CD4-positive, alpha-beta T cell (primary cell): ENCODE results near the gene NDUFS5. TPM values are rescaled to one million over a fixed set of nuclear protein-coding genes. Genes with fewer than 3 reads are reported as not detected.

Source experiments
- ATAC-seq: fragments of 200-7000 bp; cut with Tn5 transposase; one replicate; pipeline ENCODE4 v1.10.0; 2022; ENCODE audit warnings: mild to moderate bottlenecking; ENCODE audit not compliant: poor library complexity
- CTCF ChIA-PET: fragments of 350-600 bp; sonication (Branson Sonifier 250); formaldehyde crosslinking; loops from one replicate; lab custom pipeline; 2021; ENCODE audit warnings: antibody characterized with exemption, inconsistent platforms; lab: Charles Lee
- POLR2A ChIA-PET: fragments of 350-600 bp; sonication (Branson Sonifier 250); formaldehyde crosslinking; loops from one replicate; lab custom pipeline; 2021; ENCODE audit warnings: antibody characterized with exemption, inconsistent platforms; lab: Charles Lee
- DNase-seq, 14 experiments: peaks; one replicate each; pipeline ENCODE4 v3.0.0-alpha.2; 2013 to 2020; ENCODE audit warnings: mixed read lengths in 2 of 14
- H3K27ac ChIP-seq, 2 donors: one replicate each; pipeline versions ENCODE4 v1.5.1 to v1.7.0; 2013; ENCODE audit warnings: low read length in 2 of 2, low read depth in 1 of 2, mild to moderate bottlenecking in 1 of 2
- H3K27me3 ChIP-seq, 2 experiments: 1 replicate in 1 of 2; 2 replicates in 1 of 2; pipeline versions ENCODE4 v1.6.1 to v1.7.0; 2013; ENCODE audit warnings: low read length in 2 of 2, control low read depth in 1 of 2, mild to moderate bottlenecking in 1 of 2, moderate library complexity in 1 of 2; ENCODE audit not compliant: insufficient read depth in 2 of 2, control insufficient read depth in 1 of 2
- H3K36me3 ChIP-seq: one replicate; pipeline ENCODE4 v1.6.1; 2013; ENCODE audit warnings: low read length, control low read depth; ENCODE audit not compliant: insufficient read depth
- H3K4me1 ChIP-seq: one replicate; pipeline ENCODE4 v1.6.1; 2013; ENCODE audit warnings: low read length, control low read depth; ENCODE audit not compliant: insufficient read depth
- H3K4me3 ChIP-seq: one replicate; pipeline ENCODE4 v1.5.1; 2013; ENCODE audit warnings: mild to moderate bottlenecking, low read length, moderate library complexity
- H3K9me3 ChIP-seq, 2 experiments: 1 replicate in 1 of 2; 2 replicates in 1 of 2; pipeline versions ENCODE4 v1.6.1 to v1.7.0; 2013; ENCODE audit warnings: low read length in 2 of 2, mild to moderate bottlenecking in 2 of 2, control low read depth in 1 of 2, moderate library complexity in 1 of 2; ENCODE audit not compliant: control insufficient read depth in 1 of 2, insufficient read depth in 1 of 2
- H3K27ac Mint-ChIP-seq: one replicate; pipeline ENCODE4 v1.8.0; 2020; ENCODE audit warnings: mixed read lengths
- H3K27me3 Mint-ChIP-seq: one replicate; pipeline ENCODE4 v1.8.0; 2021; ENCODE audit warnings: mixed read lengths
- H3K36me3 Mint-ChIP-seq: one replicate; pipeline ENCODE4 v1.8.0; 2021; ENCODE audit warnings: low read depth, mixed read lengths
- H3K4me1 Mint-ChIP-seq: one replicate; pipeline ENCODE4 v1.8.0; 2021; ENCODE audit warnings: low read depth, mixed read lengths
- H3K4me3 Mint-ChIP-seq: one replicate; pipeline ENCODE4 v1.8.0; 2020; ENCODE audit warnings: mild to moderate bottlenecking, mixed read lengths
- H3K9me3 Mint-ChIP-seq: one replicate; pipeline ENCODE4 v1.8.0; 2020; ENCODE audit warnings: mixed read lengths
- CTCF ChIP-seq: fragments of 200-600 bp; IDR thresholded peaks from one replicate; pipeline ENCODE4 v1.8.0; 2022; ENCODE audit warnings: antibody characterized with exemption, mild to moderate bottlenecking
- intact Hi-C, 2 experiments: fragments of 100-400 bp; cut with DNase I in 1 of 2; cut with micrococcal nuclease in 1 of 2; formaldehyde crosslinking; loops; one replicate each; pipeline versions ENCODE4 v1.15.1 to v1.9.0; 2023 to 2025; cut with DNase I, micrococcal nuclease
- total RNA-seq, 174 experiments: library from RNA in 2 of 174; stranded (reverse) in 2 of 174; gene quantifications; one replicate each; pipeline ENCODE4 v1.2.3 and lab custom pipeline; 2021 to 2026

NDUFS5 gene
- total RNA-seq, 2 experiments from 2014 or later = 153 to 156 TPM

DNA sequence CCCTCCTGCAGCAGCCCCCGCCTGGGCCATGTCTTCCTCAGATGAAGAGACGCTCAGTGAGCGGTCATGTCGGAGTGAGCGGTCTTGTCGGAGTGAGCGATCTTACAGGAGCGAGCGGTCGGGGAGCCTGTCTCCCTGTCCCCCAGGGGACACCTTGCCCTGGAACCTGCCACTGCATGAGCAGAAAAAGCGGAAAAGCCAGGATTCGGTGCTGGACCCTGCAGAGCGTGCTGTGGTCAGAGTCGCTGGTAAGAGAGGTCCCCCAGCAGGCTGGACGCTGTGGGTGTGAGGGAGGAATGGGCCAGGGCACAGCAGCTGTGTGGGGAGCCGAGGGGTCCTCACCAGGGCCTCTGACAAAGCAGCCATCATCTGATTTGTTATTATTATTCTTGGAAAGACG is 58.0 kb downstream of the NDUFS5 start:
- intact Hi-C loops = no loop called here
- no peak overlapping the region for H3K27ac Mint-ChIP-seq
- no peaks in the 10 kb centered on the region for H3K9me3 Mint-ChIP-seq
- H3K4me3 ChIP-seq = no peak overlapping the region
- no peak for DNase-seq
- H3K27me3 Mint-ChIP-seq = peaks cover 51% of the 10 kb centered on the region
- H3K4me3 Mint-ChIP-seq = no peak overlapping the region
- H3K27ac ChIP-seq = no peak overlapping the region
- CTCF ChIA-PET = no interaction called here
- H3K36me3 ChIP-seq = no peaks in the 10 kb centered on the region
- POLR2A ChIA-PET = no interaction called here
- peaks cover 0 to 3% of the 10 kb centered on the region in 2 experiments for H3K9me3 ChIP-seq
- H3K4me1 Mint-ChIP-seq = peaks cover 6% of the 10 kb centered on the region
- peaks cover 26 to 32% of the 10 kb centered on the region in 2 experiments for H3K27me3 ChIP-seq
- TF ChIP-seq CTCF = no peak
- ATAC-seq = no peak
- peaks cover 11% of the 10 kb centered on the region for H3K4me1 ChIP-seq
- no peaks in the 10 kb centered on the region for H3K36me3 Mint-ChIP-seq

Other genes starting within 250 kb of the NDUFS5 start
- gene RRAGC, start 166.6 kb upstream of the NDUFS5 start, total RNA-seq = 10 to 100 TPM in 1 of 2 experiments, 1 to 10 TPM in 1; 9.2 to 11.4 TPM
- 1 to 10 TPM; 1.5 to 2.2 TPM for gene MYCBP, start 153.0 kb upstream of the NDUFS5 start, total RNA-seq
- gene GJA9, start 144.8 kb upstream of the NDUFS5 start, total RNA-seq = not detected
- not detected for gene RHBDL2, start 84.5 kb upstream of the NDUFS5 start, total RNA-seq
- 100 to 1,000 TPM; 108 to 112 TPM for gene AKIRIN1, start 35.1 kb upstream of the NDUFS5 start, total RNA-seq
- 100 to 1,000 TPM; 248 to 252 TPM for gene MACF1, start 178.3 kb downstream of the NDUFS5 start, total RNA-seq